ENCODE data around the gene CXCL16.

Gene CXCL16

DNA sequence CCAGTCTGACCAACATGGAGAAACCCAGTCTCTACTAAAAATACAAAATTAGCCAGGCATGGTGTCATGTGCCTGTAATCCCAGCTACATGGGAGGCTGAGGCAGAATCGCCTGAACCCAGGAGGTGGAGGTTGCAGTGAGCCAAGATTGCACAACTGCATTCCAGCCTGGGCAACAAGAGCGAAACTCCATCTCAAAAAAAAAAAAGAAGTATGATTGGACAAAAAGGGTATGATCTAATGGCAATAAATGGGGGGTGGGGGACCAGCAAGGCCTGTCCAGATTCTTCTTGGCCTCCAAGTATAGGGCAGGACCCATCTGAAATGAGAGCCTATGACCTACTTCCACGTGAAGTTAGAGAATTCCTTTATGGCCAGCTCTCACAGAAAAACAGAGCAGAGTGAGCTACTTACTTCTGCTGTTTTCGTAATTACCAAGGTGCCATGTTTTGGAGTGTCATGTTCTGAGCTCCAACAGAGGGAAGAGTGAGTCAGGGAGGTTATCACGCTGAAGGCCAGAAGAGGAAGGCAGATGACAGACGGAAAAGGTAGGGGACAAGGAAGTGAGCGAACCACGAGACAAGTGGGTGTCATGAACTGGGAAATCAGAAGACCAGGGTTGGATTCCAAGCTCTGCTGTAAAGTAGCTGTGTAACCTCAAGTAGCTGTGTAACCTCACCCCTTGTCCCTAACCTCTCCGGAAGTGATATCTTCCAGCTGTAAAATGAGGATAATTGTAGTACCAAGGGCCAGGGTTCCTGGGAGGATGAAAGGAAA is 3.7 kb downstream of the CXCL16 start:
- Histone ChIP-seq H3K27ac (ENCODE audit: low read depth, low read length) (no peak overlapping the region), H3K18ac (ENCODE audit: low read length) (no peak overlapping the region), H2AK5ac (ENCODE audit: low read length) (no peak overlapping the region), H3K4me3 (ENCODE audit: low read depth, low read length) (no peak overlapping the region), H3K27me3 (ENCODE audit: insufficient read depth, low read length) (peaks cover 31% of the 10 kb centered on the region), H3K79me1 (ENCODE audit: low read length) (peaks cover 2% of the 10 kb centered on the region), H3K36me3 (ENCODE audit: control insufficient read depth in 1 of 2, insufficient read depth in 2 of 2, low read length in 2 of 2) (peaks cover 0 to 3% of the 10 kb centered on the region in 2 experiments), H4K12ac (ENCODE audit: low read depth, low read length) (no peak overlapping the region), H3K14ac (ENCODE audit: low read length) (no peak overlapping the region), H4K8ac (ENCODE audit: low read depth, low read length) (no peak overlapping the region), H2AFZ (ENCODE audit: insufficient read depth, low read length, poor library complexity) (no peak overlapping the region), H2BK5ac (ENCODE audit: low read depth, low read length, poor library complexity) (no peak overlapping the region), H3K9ac (ENCODE audit: low read length) (no peak overlapping the region), H4K91ac (ENCODE audit: low read depth, low read length) (no peak overlapping the region), H3K4ac (ENCODE audit: low read depth, low read length) (no peak overlapping the region), H3K9me3 (ENCODE audit: insufficient read depth, low read depth, low read length) (peaks cover 15% of the 10 kb centered on the region), H3K23ac (ENCODE audit: low read length) (no peak overlapping the region), H3K4me2 (ENCODE audit: low read length) (no peak overlapping the region), H2BK120ac (ENCODE audit: insufficient read depth, low read length, poor library complexity) (no peak overlapping the region), H3K4me1 (ENCODE audit: control insufficient read depth in 1 of 2, insufficient read depth in 2 of 2, low read length in 2 of 2) (peaks cover 14 to 16% of the 10 kb centered on the region in 2 experiments), H2BK12ac (ENCODE audit: low read length) (no peak overlapping the region), H3K79me2 (ENCODE audit: control insufficient read depth, insufficient read depth, low read length, poor library complexity) (no peaks in the 10 kb centered on the region)
- peak; percentile 33 to 35 for DNase-seq
- WGBS (ENCODE audit: extremely low coverage, insufficient coverage, insufficient read length) = no CpG with 5 or more reads among the region's 9 CpGs

DNA sequence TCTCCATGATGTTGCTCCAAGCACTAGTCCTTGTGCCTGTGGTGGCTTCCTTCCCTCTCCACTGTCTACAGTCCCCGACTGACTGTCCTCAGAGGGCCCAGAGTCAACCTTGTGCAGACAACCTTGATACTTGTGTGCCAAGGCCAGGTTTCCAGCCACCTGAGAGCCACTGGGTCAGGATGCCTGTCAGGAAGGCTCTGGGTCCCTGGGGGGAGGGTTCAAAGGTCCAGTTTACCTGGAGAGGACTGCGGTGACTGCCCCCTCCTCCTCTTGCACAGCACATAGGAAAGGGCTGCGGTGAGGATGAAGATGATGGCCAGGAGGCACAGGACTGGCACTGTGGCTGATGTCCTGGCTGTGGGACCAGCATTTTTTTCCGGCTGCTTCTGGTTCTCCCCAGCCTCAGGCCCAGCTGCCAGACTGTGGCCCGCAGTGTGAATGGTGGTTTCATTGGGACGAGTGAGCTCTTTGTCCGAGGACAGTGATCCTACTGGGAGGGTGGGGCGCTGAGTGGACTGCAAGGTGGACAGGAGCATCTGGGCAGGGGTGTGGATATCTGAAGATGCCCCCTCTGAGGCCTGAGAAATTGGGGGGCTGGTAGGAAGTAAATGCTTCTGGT is 4.8 kb downstream of the CXCL16 start:
- H3K14ac ChIP-seq (ENCODE audit: low read length) = no peak overlapping the region
- H3K4me1 ChIP-seq (ENCODE audit: control insufficient read depth in 1 of 2, insufficient read depth in 2 of 2, low read length in 2 of 2) = peaks cover 14 to 18% of the 10 kb centered on the region in 2 experiments
- no peak overlapping the region for H4K91ac ChIP-seq (ENCODE audit: low read depth, low read length)
- H3K4me3 ChIP-seq (ENCODE audit: low read depth, low read length) = no peak overlapping the region
- H3K4me2 ChIP-seq (ENCODE audit: low read length) = no peak overlapping the region
- H2AK5ac ChIP-seq (ENCODE audit: low read length) = no peak overlapping the region
- H4K12ac ChIP-seq (ENCODE audit: low read depth, low read length) = no peak overlapping the region
- H3K18ac ChIP-seq (ENCODE audit: low read length) = no peak overlapping the region
- H2BK12ac ChIP-seq (ENCODE audit: low read length) = no peak overlapping the region
- H3K79me1 ChIP-seq (ENCODE audit: low read length) = peaks cover 2% of the 10 kb centered on the region
- H2BK120ac ChIP-seq (ENCODE audit: insufficient read depth, low read length, poor library complexity) = no peak overlapping the region
- H4K8ac ChIP-seq (ENCODE audit: low read depth, low read length) = no peak overlapping the region
- no peak overlapping the region for H2BK5ac ChIP-seq (ENCODE audit: low read depth, low read length, poor library complexity)
- no peak overlapping the region for H2AFZ ChIP-seq (ENCODE audit: insufficient read depth, low read length, poor library complexity)
- H3K36me3 ChIP-seq (ENCODE audit: control insufficient read depth in 1 of 2, insufficient read depth in 2 of 2, low read length in 2 of 2) = peaks cover 0 to 3% of the 10 kb centered on the region in 2 experiments
- no peak for DNase-seq
- H3K23ac ChIP-seq (ENCODE audit: low read length) = no peak overlapping the region
- H3K27ac ChIP-seq (ENCODE audit: low read depth, low read length) = no peak overlapping the region
- H3K9me3 ChIP-seq (ENCODE audit: insufficient read depth, low read depth, low read length) = peaks cover 9% of the 10 kb centered on the region
- WGBS (ENCODE audit: extremely low coverage, insufficient coverage, insufficient read length) = no CpG with 5 or more reads among the region's 8 CpGs
- no peak overlapping the region for H3K9ac ChIP-seq (ENCODE audit: low read length)
- peaks cover 20% of the 10 kb centered on the region for H3K27me3 ChIP-seq (ENCODE audit: insufficient read depth, low read length)
- no peak overlapping the region for H3K4ac ChIP-seq (ENCODE audit: low read depth, low read length)
- no peaks in the 10 kb centered on the region for H3K79me2 ChIP-seq (ENCODE audit: control insufficient read depth, insufficient read depth, low read length, poor library complexity)

DNA sequence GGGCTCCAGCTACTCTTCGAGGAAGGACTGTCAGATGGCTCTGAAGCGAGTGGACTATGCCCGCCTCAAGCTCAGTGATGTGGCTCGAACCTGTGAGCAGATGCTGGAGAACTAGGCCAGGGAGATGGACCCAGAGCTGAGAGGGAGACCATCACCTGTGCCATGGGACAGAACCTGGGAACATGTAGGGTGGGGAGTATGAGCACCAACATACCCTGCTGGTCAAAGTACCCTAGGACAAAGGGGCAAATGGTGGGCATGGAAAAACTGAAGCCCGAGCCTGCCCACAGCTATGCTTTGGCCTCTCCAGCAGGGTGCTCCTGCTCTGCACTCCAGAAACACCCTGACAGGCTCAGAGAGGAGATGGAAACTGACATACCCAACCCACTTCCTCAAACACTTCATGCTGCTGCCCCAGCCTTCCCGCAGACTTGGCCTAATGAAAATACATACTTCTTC is 6.6 kb downstream of the CXCL16 start:
- Histone ChIP-seq H3K9ac (ENCODE audit: low read length) (peak overlapping the region; percentile 23), H4K8ac (ENCODE audit: low read depth, low read length) (no peak overlapping the region), H2AFZ (ENCODE audit: insufficient read depth, low read length, poor library complexity) (no peak overlapping the region), H2AK5ac (ENCODE audit: low read length) (no peak overlapping the region), H3K4me3 (ENCODE audit: low read depth, low read length) (no peak overlapping the region), H4K91ac (ENCODE audit: low read depth, low read length) (no peak overlapping the region), H3K18ac (ENCODE audit: low read length) (no peak overlapping the region), H3K27me3 (ENCODE audit: insufficient read depth, low read length) (peaks cover 1% of the 10 kb centered on the region), H3K4me1 (ENCODE audit: control insufficient read depth in 1 of 2, insufficient read depth in 2 of 2, low read length in 2 of 2) (peaks cover 0 to 2% of the 10 kb centered on the region in 2 experiments), H3K4me2 (ENCODE audit: low read length) (no peak overlapping the region), H3K36me3 (ENCODE audit: control insufficient read depth in 1 of 2, insufficient read depth in 2 of 2, low read length in 2 of 2) (peaks cover 0 to 3% of the 10 kb centered on the region in 2 experiments), H2BK5ac (ENCODE audit: low read depth, low read length, poor library complexity) (no peak overlapping the region), H3K23ac (ENCODE audit: low read length) (no peak overlapping the region), H3K79me1 (ENCODE audit: low read length) (peaks cover 2% of the 10 kb centered on the region), H3K79me2 (ENCODE audit: control insufficient read depth, insufficient read depth, low read length, poor library complexity) (no peaks in the 10 kb centered on the region), H2BK120ac (ENCODE audit: insufficient read depth, low read length, poor library complexity) (no peak overlapping the region), H2BK12ac (ENCODE audit: low read length) (no peak overlapping the region), H3K14ac (ENCODE audit: low read length) (no peak overlapping the region), H3K27ac (ENCODE audit: low read depth, low read length) (no peak overlapping the region), H4K12ac (ENCODE audit: low read depth, low read length) (no peak overlapping the region), H3K9me3 (ENCODE audit: insufficient read depth, low read depth, low read length) (peaks cover 2% of the 10 kb centered on the region), H3K4ac (ENCODE audit: low read depth, low read length) (no peak overlapping the region)
- WGBS (ENCODE audit: extremely low coverage, insufficient coverage, insufficient read length) = no CpG with 5 or more reads among the region's 6 CpGs
- DNase-seq = peak in 1 of 2 donors; percentile 23

DNA sequence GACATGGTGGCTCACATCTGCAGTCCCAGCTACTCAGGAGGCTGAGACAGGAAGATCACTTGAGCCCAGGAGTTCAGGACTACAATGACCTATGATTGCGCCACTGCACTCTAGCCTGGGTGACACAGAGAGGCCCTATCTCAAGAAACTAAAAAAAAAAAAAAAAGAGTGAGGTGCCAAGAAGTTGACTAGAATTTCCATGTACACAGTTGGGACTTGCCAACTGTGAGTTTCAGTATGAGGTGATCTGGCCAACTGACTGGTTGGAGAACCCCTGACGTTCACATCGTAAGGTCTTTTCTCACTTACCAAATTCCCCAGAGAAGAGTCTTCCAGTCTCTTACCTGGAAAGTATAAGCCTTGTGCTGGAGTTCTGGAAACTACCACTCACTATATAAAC is 11.6 kb downstream of the CXCL16 start:
- H4K8ac ChIP-seq (ENCODE audit: low read depth, low read length) = no peak overlapping the region
- H2AK5ac ChIP-seq (ENCODE audit: low read length) = no peak overlapping the region
- H3K9me3 ChIP-seq (ENCODE audit: insufficient read depth, low read depth, low read length) = peaks cover 2% of the 10 kb centered on the region
- H3K23ac ChIP-seq (ENCODE audit: low read length) = no peak overlapping the region
- no peak overlapping the region for H3K9ac ChIP-seq (ENCODE audit: low read length)
- H2BK120ac ChIP-seq (ENCODE audit: insufficient read depth, low read length, poor library complexity) = no peak overlapping the region
- H3K4me2 ChIP-seq (ENCODE audit: low read length) = no peak overlapping the region
- no peak overlapping the region for H3K4me3 ChIP-seq (ENCODE audit: low read depth, low read length)
- no peak overlapping the region for H3K4ac ChIP-seq (ENCODE audit: low read depth, low read length)
- peaks cover 0 to 3% of the 10 kb centered on the region in 2 experiments for H3K36me3 ChIP-seq (ENCODE audit: control insufficient read depth in 1 of 2, insufficient read depth in 2 of 2, low read length in 2 of 2)
- DNase-seq = no peak
- no peak overlapping the region for H2AFZ ChIP-seq (ENCODE audit: insufficient read depth, low read length, poor library complexity)
- peaks cover 2% of the 10 kb centered on the region for H3K79me1 ChIP-seq (ENCODE audit: low read length)
- H4K91ac ChIP-seq (ENCODE audit: low read depth, low read length) = no peak overlapping the region
- peaks cover 0 to 2% of the 10 kb centered on the region in 2 experiments for H3K4me1 ChIP-seq (ENCODE audit: control insufficient read depth in 1 of 2, insufficient read depth in 2 of 2, low read length in 2 of 2)
- WGBS (ENCODE audit: extremely low coverage, insufficient coverage, insufficient read length) = no CpG with 5 or more reads among the region's 3 CpGs
- no peaks in the 10 kb centered on the region for H3K79me2 ChIP-seq (ENCODE audit: control insufficient read depth, insufficient read depth, low read length, poor library complexity)
- no peak overlapping the region for H3K27ac ChIP-seq (ENCODE audit: low read depth, low read length)
- H4K12ac ChIP-seq (ENCODE audit: low read depth, low read length) = no peak overlapping the region
- H3K18ac ChIP-seq (ENCODE audit: low read length) = no peak overlapping the region
- no peak overlapping the region for H2BK5ac ChIP-seq (ENCODE audit: low read depth, low read length, poor library complexity)
- H3K14ac ChIP-seq (ENCODE audit: low read length) = no peak overlapping the region
- no peak overlapping the region for H2BK12ac ChIP-seq (ENCODE audit: low read length)
- H3K27me3 ChIP-seq (ENCODE audit: insufficient read depth, low read length) = no peaks in the 10 kb centered on the region

All from trophoblast cell (in vitro differentiated cells and primary cell).